PC-9 (cell line): ENCODE measurements around the gene TRAPPC11.

Source experiments
- EZH2 ChIP-seq: fragments of 200-600 bp; sonication (generic); IDR thresholded peaks from 2 replicates; pipeline ENCODE4 v1.8.0; 2017; ENCODE audit warnings: antibody characterized with exemption, low read depth
- TF ChIP-seq, protein P1 (sequence below): fragments of 200-600 bp; sonication (generic); conservative IDR thresholded peaks from 2 replicates; pipeline ENCODE4 v1.6.1; 2017; ENCODE audit warnings: mixed run types, antibody characterized with exemption, mild to moderate bottlenecking, moderate library complexity

DNA sequence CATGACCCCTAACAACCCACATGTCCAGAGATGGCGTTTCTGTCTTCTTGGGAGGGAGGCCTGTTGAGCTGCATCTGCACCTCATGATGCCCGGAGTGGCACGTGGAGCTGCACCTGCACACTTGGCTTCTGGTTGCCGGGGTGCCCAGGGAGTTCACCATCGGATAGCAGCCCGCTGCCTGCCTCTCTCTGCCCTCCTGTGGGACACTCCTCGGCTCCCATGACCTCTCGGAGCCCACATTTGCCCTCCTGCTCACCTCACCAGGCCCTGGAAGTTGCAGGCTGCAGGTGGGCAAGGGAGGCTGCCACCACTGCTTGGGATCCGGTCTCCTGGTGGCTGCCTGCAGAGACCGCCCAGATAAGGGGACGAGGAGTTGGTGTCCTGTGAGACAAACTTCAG, 74.1 kb downstream of the TRAPPC11 start:
- TF ChIP-seq EZH2 = no peak
- TF ChIP-seq, protein P1, sequence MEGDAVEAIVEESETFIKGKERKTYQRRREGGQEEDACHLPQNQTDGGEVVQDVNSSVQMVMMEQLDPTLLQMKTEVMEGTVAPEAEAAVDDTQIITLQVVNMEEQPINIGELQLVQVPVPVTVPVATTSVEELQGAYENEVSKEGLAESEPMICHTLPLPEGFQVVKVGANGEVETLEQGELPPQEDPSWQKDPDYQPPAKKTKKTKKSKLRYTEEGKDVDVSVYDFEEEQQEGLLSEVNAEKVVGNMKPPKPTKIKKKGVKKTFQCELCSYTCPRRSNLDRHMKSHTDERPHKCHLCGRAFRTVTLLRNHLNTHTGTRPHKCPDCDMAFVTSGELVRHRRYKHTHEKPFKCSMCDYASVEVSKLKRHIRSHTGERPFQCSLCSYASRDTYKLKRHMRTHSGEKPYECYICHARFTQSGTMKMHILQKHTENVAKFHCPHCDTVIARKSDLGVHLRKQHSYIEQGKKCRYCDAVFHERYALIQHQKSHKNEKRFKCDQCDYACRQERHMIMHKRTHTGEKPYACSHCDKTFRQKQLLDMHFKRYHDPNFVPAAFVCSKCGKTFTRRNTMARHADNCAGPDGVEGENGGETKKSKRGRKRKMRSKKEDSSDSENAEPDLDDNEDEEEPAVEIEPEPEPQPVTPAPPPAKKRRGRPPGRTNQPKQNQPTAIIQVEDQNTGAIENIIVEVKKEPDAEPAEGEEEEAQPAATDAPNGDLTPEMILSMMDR = no peak
